ENCODE results near the gene ICAM4. TPM values are rescaled to one million over a fixed set of nuclear protein-coding genes. Genes with fewer than 3 reads are reported as not detected.
"Not testable (repeated sequence)": the region's sequence is repeated elsewhere in the genome, so short reads cannot be mapped to it uniquely, and the experiment has no call there.

Gene ICAM4
- total RNA-seq, 4 donors from 2014 or later: 0.29 to 0.78 (median 0.66) TPM; not detected in 1

- intact Hi-C loops (cut with DNase I): no loop called here
- no peaks in the 10 kb centered on the region for H3K9me3 ChIP-seq
- no peak overlapping the region for H3K27ac ChIP-seq (replicated peaks in 1 of 4)
- H3K36me3 ChIP-seq: peaks cover 5 to 40% (median 11%) of the 10 kb centered on the region in 4 donors
- no peak for DNase-seq (ENCODE audit: extremely low spot score)
- peaks cover 13 to 31% (median 28%) of the 10 kb centered on the region in 4 donors for H3K4me1 ChIP-seq
- no peak overlapping the region for H3K4me3 ChIP-seq
- TF ChIP-seq POLR2A (IDR thresholded peaks at IDR 0.05; ENCODE audit: low read depth): no peak
- TF ChIP-seq CTCF (IDR thresholded peaks at IDR 0.05): no peak
- no peak for TF ChIP-seq POLR2AphosphoS5 (IDR thresholded peaks at IDR 0.05)
- TF ChIP-seq EP300 (IDR thresholded peaks at IDR 0.05): no peak
- 88% methylated on average over 10 of the region's 10 CpGs for WGBS
- H3K27me3 ChIP-seq: peaks cover 0 to 31% (median 14%) of the 10 kb centered on the region in 4 donors
Measured at GRCh38 chr19:10274589-10274988, 12.2 kb upstream of the ICAM4 start.

GRCh38 chr19:10277795-10278589, 8.8 kb upstream of the ICAM4 start:
- Histone ChIP-seq H3K36me3 (peaks cover 5 to 47% (median 16%) of the 10 kb centered on the region in 4 donors), H3K4me1 (peaks cover 0 to 4% (median 2%) of the 10 kb centered on the region in 4 donors), H3K27me3 (no peaks in the 10 kb centered on the region), H3K9me3 (no peaks in the 10 kb centered on the region), H3K27ac (replicated peaks in 1 of 4) (no peak overlapping the region), H3K4me3 (no peak overlapping the region)
- TF ChIP-seq CTCF (IDR thresholded peaks at IDR 0.05) (no peak), POLR2A (IDR thresholded peaks at IDR 0.05; ENCODE audit: low read depth) (no peak), POLR2AphosphoS5 (IDR thresholded peaks at IDR 0.05) (no peak), EP300 (IDR thresholded peaks at IDR 0.05) (no peak)
- intact Hi-C loops (cut with DNase I): no loop called here
- no peak for DNase-seq (ENCODE audit: extremely low spot score)
- WGBS: 93% methylated on average over 9 of the region's 9 CpGs

- Histone ChIP-seq H3K9me3 (no peaks in the 10 kb centered on the region), H3K36me3 (peaks cover 6 to 56% (median 24%) of the 10 kb centered on the region in 4 donors), H3K27me3 (peaks cover 0 to 8% (median 0%) of the 10 kb centered on the region in 4 donors), H3K4me3 (no peak overlapping the region), H3K4me1 (peaks cover 0 to 4% (median 0%) of the 10 kb centered on the region in 4 donors), H3K27ac (replicated peaks in 1 of 4) (no peak overlapping the region)
- WGBS: 100% methylated on average over 1 of the region's 1 CpG
- no peak for DNase-seq (ENCODE audit: extremely low spot score)
- intact Hi-C loops (cut with DNase I): no loop called here
- TF ChIP-seq POLR2AphosphoS5 (IDR thresholded peaks at IDR 0.05) (no peak), CTCF (IDR thresholded peaks at IDR 0.05) (no peak), POLR2A (IDR thresholded peaks at IDR 0.05; ENCODE audit: low read depth) (no peak), EP300 (IDR thresholded peaks at IDR 0.05) (no peak)
Measured at GRCh38 chr19:10278935-10279334, 7.8 kb upstream of the ICAM4 start.

DNA sequence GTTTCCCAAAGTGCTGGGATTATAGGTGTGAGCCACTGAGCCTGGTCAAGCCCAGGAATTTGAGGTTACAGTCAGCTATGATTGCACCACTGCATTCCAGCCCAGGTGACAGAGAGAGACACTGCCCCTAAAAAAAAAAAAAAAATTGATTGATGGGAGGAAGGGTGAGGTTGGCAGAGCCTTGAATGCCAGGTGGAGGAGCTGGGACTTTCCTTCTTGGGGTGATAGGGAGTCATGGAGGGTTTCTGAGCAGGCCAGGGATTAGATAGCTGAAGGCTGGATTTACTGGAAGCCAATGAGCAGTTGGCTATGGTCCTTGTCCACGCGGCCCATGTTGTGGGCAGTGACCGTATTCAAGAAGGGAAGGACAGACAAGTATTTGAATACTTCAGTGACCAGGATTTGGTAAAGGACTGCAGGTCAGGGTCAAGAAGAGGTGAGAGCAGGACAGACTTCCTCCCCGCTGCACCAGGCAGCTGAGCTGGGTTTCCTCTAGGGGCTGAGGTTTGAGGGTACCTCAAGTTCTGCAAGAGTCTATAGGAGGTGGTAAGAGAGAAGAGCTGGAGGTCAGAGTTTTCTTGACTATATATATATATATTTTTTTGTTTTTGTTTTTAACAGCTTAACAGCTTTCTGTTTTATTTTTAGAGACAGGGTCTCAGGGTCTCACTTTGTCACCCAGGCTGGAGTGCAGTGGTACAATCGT, 6.9 kb upstream of the ICAM4 start:
- DNase-seq (ENCODE audit: extremely low spot score): no peak
- no peaks in the 10 kb centered on the region for H3K9me3 ChIP-seq
- H3K36me3 ChIP-seq: peaks cover 13 to 60% (median 30%) of the 10 kb centered on the region in 4 donors
- WGBS: 78% methylated on average over 5 of the region's 5 CpGs
- peaks cover 0 to 17% (median 0%) of the 10 kb centered on the region in 4 donors for H3K27me3 ChIP-seq
- peaks cover 0 to 4% (median 0%) of the 10 kb centered on the region in 4 donors for H3K4me1 ChIP-seq
- H3K27ac ChIP-seq (replicated peaks in 1 of 4): no peak overlapping the region
- H3K4me3 ChIP-seq: no peak overlapping the region
- intact Hi-C loops (cut with DNase I): no loop called here
- TF ChIP-seq EP300 (IDR thresholded peaks at IDR 0.05) (no peak), CTCF (IDR thresholded peaks at IDR 0.05) (no peak), POLR2A (IDR thresholded peaks at IDR 0.05; ENCODE audit: low read depth) (no peak), POLR2AphosphoS5 (IDR thresholded peaks at IDR 0.05) (no peak)

DNA sequence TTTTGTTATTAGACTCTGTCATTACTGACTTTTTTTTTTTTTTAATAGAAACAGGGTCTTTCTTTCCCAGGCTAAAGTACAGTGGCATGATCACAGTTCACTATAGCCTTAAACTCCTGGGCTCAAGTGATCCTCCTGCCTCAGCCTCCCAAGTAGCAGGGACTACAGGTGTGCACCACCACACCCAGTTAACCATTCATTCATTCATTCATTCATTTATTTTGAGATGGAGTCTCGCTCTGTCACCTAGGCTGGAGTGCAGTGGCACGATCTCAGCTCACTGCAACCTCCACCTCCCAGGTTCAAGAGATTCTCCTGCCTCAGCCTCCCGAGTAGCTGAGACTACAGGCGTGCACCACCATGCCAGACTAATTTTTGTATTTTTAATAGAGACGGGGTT, 4.7 kb upstream of the ICAM4 start:
- intact Hi-C loops (cut with DNase I); H3K4me3 ChIP-seq; H3K27ac ChIP-seq (replicated peaks in 1 of 4); H3K9me3 ChIP-seq; DNase-seq (ENCODE audit: extremely low spot score): not testable (repeated sequence)
- 94% methylated on average over 5 of the region's 5 CpGs for WGBS
- Histone ChIP-seq H3K4me1 (peaks cover 5 to 20% (median 13%) of the 10 kb centered on the region in 4 donors), H3K27me3 (peaks cover 0 to 37% (median 3%) of the 10 kb centered on the region in 4 donors), H3K36me3 (peaks cover 13 to 58% (median 32%) of the 10 kb centered on the region in 4 donors)

Measured in esophagus muscularis mucosa (tissue), 4 donors.